GM12874 (cell line): ENCODE results near the gene CHRM5.

Experiments
- CTCF ChIP-seq: IDR thresholded peaks from 2 replicates; pipeline ENCODE4 v1.5.1; 2011; ENCODE audit warnings: low read depth, mild to moderate bottlenecking, control low read depth, low read length, moderate library complexity; ENCODE audit not compliant: insufficient read depth

CHRM5 gene

GRCh38 chr15:34011481-34011880 lies 43.2 kb downstream of the CHRM5 start:
- TF ChIP-seq CTCF: no peak

DNA sequence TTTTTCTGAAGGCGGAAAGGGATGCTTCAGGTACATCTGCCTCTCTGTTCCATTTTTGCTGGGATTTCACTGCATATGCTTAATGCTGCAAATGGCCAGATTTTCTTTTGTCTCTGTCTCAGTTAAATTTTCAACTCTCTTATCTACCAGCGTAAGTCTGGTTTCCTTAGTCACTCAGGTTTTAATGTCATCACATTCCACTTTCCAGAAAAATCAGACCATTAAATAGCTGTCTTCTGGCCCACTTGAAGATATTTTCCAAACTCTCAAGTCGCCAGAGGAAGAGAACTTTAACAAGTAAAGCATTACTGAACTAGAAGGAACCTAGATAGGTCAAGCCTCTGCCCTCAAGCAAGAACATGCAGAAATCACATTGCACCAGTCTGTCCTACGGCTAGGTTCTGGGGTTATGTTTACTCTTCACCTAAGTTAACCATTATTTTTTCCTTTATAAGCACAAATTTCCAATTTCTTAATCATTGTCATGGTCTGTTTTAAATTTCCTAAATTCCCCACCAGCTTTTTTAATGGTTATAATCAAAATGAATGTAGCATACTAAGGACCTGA lies 44.2 kb downstream of the CHRM5 start:
- TF ChIP-seq CTCF: no peak

- TF ChIP-seq CTCF: no peak
These were observed 45.4 kb downstream of the CHRM5 start for GRCh38 chr15:34013746-34014145.

GRCh38 chr15:34014556-34014955 lies 46.3 kb downstream of the CHRM5 start:
- no peak for TF ChIP-seq CTCF

DNA sequence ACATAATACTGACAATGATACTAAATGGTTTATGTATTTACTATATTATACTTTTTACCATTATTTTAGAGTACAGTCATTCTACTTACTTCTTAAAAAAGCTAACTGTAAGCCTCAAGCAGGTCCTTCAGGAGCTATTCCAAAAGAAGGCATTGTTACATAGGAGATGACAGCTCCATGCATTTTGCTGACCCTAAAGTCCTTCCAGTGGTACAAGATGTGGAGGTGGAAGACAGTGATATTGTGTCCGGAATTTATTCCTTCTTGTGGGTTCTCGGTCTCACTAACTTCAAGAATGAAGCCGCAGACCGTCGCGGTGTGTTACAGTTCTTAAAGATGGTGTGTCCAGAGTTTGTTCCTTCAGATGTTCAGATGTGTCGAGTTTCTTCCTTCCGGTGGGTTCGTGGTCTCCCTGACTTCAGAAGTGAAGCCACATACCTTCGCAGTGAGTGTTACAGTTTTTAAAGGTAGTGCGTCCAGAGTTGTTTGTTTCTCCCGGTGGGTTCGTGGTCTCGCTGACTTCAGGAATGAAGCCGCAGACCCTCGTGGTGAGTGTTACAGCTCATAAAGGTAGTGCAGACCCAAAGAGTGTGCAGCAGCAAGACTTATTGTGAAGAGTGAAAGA lies 49.8 kb downstream of the CHRM5 start:
- no peak for TF ChIP-seq CTCF

- no peak for TF ChIP-seq CTCF
These were observed 51.2 kb downstream of the CHRM5 start for GRCh38 chr15:34019369-34019990.

DNA sequence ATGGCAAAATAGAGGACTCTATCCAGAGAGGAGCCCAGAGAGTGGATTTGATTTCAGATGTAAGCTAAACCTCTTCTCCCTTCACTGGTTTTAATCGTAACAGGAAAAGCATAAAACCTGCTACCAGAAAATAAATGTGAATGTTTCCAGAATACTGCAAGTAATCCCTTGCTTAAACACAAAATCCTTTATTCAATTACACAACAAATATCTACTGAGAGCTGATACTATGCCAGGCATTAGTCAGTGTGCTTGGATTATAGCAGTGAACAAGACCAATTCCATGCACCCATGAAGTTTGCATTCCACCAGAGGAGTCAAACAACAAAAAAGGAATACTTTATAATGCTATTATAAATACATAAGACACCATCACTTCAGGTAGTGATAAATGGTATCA lies 55.6 kb downstream of the CHRM5 start:
- TF ChIP-seq CTCF: no peak
